Upper lobe of left lung (tissue), 4 donors: ENCODE measurements around the gene ITCH.

Experiments
- POLR2A ChIP-seq, 4 donors: fragments of 450-650 bp; IDR thresholded peaks; one replicate each; pipeline ENCODE4 v1.5.1; 2016 to 2017; ENCODE audit warnings: antibody characterized with exemption in 4 of 4, mild to moderate bottlenecking in 2 of 4
- TF ChIP-seq, protein P1 (sequence below), 6 experiments: fragments of 450-650 bp in 4 of 6; fragments of 200-600 bp in 2 of 6; sonication (generic) in 2 of 6; IDR thresholded peaks; one replicate each; pipeline ENCODE4 v1.5.1; 2016 to 2019; ENCODE audit warnings: antibody characterized with exemption in 6 of 6

GRCh38 chr20:34373445-34373844, 10.4 kb downstream of the ITCH start:
- TF ChIP-seq, protein P1, sequence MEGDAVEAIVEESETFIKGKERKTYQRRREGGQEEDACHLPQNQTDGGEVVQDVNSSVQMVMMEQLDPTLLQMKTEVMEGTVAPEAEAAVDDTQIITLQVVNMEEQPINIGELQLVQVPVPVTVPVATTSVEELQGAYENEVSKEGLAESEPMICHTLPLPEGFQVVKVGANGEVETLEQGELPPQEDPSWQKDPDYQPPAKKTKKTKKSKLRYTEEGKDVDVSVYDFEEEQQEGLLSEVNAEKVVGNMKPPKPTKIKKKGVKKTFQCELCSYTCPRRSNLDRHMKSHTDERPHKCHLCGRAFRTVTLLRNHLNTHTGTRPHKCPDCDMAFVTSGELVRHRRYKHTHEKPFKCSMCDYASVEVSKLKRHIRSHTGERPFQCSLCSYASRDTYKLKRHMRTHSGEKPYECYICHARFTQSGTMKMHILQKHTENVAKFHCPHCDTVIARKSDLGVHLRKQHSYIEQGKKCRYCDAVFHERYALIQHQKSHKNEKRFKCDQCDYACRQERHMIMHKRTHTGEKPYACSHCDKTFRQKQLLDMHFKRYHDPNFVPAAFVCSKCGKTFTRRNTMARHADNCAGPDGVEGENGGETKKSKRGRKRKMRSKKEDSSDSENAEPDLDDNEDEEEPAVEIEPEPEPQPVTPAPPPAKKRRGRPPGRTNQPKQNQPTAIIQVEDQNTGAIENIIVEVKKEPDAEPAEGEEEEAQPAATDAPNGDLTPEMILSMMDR (IDR thresholded peaks at IDR 0.05), result no peak
- TF ChIP-seq POLR2A (IDR thresholded peaks at IDR 0.05), result no peak
